ENCODE data around the gene SSH2. TPM values are rescaled to one million over a fixed set of nuclear protein-coding genes. Genes with fewer than 3 reads are reported as not detected.

Gene SSH2
- total RNA-seq, 1 donor from 2014 or later = 16.2 TPM

DNA sequence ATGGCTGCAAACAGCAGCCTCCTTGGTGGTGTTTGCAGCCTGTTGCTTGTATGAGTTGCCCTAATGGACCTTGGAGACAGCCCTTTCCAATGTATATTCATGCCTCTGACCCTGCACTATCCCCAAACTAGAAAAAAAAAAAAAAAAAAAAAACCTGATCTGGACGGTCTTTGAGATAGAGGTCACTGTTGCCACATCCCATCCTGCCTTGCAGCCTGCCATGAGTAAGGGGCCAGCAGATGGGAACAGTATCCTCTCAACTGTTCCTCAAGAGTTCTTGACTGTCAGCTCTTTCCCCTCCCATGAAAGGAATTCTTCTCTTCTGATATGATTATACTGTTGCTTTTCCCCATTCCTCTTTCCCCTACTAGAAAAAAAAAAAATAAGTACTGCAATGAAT, 152.4 kb downstream of the SSH2 start:
- DNase-seq = no peak

DNA sequence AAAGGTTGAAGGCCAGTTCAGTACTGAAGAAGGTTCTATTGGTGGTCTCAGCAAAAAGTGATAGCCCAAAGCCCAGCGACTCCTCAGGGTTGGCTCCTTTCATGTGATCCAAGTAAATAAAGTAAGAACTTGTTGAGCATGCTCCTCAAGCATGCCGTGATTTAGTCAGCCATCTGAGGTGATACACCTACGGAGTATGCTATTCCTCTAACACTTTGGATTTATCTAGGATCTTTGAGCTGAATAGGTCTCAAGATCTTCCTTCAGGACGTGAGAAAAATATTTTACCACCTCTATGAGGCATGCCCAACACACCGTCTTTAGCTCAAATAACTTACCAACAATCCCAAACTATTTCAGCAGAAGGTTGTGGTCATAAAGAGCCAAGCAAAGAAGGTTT, 154.0 kb downstream of the SSH2 start:
- no peak for DNase-seq

DNA sequence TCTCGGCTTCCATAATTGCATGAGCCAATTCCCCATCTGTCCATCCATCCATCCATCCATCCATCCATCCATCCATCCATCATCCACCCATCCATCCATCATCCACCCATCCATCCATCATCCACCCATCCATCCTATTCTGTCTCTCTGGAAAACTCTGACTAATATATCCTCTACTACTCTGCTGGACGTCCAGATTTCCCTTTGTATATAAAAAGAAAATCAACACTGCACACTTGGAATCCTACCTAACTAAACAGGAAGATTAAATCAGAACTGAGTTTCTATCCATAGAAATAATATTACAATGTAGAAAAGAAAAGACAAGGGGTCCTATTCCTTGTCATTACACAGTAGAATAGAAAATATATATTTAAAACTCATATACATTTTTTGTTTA, 157.0 kb downstream of the SSH2 start:
- no peak for DNase-seq

DNA sequence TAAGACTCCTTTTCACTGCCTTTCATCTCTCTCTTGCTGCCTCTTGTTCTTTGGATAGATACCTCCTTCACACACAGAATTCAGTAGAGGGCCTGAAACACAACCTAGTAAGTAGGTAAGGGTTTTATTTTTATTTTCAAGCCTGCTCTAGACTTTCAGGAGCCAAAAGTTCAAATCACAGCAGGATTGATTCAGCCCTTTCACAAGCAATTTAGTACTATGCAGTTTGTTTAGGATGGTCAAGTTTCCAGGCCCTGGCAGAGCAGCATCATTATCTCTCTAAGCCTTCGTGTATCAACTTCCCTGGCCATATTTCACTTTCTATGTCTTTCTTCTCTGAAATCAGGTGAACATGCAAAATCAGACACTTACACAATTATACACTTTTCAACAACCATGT, 158.5 kb downstream of the SSH2 start:
- DNase-seq = no peak

DNA sequence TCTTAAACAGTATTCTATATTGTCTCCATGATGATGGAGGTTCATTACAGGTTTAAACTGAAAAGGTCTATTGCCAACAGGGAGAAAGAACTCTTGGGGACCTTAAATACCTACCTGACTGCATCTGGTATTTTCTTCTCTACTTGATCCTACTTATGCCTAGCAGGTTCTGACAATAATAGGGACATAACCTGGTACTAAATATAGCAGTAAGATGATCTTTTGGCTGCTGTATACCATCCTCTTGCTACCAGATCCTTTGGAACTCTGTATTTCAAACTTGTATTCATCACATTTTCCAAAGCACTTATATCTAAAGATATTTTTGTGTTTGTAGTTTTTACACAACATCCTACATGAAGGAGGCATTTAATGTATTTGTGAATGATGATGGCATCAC, 160.8 kb downstream of the SSH2 start:
- no peak for DNase-seq

DNA sequence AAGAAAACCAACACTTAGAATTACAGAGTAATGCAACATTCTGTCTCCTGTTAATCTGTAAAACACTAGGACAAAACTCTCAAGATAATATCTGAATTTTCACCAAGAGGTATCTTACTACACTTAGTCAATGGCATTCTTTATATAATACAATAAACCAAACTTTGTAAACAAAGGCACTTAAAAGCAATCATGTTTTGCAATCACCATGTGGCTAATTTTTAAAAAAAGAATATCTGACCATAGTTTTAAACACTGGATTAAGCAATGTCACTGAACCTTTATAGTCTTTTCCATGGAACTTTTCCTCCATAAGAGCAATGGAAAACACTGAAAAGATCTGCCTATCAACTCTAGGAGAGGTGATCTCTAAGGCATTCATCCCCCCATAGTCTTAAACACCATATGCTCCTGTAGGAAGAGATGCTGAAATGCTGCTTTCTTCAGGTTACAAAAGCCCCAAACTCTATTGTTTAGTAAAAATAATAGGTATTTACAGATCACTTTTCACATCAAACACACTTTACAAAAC, 163.2 kb downstream of the SSH2 start:
- DNase-seq = no peak

DNA sequence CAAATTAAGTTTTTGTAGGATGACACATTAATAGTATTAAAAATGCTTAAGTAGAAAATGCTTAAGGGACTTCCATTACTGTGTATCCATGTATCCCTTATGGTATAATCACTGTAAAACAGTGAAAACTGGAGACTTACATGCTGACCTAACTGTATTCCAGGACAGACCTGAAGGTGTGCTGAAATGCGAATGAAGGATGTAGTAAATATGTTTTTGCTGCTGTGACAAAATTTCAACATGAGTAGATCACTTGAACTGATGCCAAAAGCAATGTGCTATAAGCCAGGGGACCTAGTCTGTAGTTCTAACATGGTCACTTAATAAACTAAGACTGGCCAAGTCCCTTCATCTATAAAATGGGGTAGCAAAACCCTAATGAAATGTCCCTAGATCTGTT, 165.3 kb downstream of the SSH2 start:
- DNase-seq = no peak

DNA sequence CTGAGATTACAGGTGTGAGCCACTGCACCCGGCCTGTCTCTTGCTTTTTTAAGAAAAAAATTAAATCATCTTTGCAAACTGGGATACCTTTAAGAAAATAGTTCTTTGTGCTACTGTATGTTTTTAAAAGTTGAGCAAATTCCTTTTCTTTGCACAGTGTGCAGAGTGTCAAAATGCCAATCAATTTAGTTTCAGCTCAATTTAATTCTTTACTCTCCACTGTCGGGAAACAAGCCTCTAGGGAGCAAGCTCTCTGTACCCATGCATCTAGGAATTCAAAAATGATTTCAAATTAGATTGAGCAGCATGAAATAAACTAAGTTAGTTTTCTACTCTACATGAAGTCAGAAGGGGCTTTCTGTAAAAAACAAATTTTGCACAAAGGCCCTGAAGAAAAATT, 165.8 kb downstream of the SSH2 start:
- DNase-seq = no peak

DNA sequence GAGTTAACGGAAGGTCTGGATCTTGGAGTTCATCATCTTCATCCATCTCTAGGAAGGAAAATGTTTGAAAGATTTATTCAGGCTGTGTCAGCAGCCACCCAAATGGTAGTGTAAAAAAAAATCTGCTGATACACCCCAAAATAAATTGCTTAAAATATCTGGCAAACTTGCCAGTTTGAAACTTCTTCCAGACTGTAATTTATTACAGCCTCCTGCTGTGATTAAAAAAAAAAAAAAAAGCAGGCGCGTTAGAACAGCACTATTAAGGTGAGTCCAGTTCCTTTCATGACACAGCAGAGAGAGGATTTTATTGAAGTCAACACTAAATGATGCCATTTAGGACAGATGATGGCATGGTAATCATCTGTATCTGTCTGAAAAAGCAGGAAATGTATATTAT, 166.8 kb downstream of the SSH2 start:
- DNase-seq = no peak

DNA sequence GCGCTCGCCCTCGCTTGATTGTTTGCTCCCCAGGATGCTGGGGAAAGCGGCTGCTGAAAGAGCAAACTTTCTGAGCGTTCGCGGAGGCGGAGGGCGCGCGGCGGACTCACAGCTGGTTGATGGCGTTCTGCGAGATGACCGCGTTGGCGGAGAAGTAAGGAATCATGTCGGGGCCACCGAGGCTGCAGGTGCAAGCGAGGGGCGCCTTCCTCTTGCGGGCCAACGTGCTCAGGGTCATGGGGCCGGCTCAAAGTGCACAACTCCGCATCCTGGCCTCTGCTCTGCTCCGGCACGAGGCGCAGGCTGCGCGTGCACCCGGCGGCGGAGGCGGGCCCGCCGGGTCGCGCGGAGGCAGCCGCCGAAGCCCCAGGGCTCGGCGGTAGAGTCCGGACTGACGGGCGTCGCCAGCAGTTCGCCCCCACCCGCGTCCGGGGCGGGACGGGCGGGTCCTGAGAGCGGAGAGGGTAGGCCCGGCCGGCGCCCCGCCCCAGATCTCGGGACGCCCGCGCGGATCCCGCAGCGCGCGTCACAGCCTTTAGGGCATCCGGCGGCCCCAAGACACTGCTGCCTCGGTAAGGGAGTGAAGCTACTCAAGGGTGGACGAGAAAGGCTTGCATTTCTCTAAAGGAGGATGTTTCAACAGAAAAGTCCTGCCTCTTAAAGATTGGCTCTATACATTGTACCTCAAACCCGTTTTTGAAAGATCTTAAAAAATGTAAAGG, 168.8 kb downstream of the SSH2 start:
- peak; percentile 35 for DNase-seq

DNA sequence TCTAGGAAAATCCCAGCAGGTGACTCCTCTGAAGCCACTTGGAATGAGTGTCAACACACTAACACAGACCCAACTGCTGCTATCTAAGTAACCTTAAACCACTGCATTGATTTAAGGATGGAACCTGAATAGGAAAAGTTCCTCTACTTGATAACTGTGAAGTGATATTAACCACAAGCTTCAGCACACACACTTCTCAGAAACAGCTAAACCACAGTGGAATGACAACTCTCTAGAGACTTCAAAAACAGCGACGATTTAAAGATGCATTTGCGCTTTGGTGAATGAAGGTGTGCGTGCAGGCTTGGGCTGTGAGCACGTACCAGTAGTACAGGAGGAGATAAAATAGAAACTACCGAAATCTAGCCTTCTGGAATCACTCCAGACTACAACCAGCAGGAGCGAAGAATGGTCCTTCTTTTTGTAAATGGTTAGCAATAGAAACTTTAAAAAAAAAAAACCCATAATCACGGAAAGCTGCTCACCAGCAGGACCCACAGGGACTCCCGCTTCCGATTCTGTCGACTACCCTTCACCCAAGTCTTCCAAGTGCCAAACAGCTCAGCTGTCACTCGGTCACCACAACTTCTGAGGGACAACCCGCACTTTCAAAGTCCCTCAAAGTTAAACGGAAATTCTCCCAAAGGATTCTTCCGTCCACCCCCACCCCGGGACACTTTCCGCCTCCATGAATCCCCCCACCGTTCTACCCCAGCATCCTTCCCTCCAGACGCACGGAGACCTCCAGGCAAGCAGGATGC, 169.6 kb downstream of the SSH2 start:
- peak; percentile 1 for DNase-seq

DNA sequence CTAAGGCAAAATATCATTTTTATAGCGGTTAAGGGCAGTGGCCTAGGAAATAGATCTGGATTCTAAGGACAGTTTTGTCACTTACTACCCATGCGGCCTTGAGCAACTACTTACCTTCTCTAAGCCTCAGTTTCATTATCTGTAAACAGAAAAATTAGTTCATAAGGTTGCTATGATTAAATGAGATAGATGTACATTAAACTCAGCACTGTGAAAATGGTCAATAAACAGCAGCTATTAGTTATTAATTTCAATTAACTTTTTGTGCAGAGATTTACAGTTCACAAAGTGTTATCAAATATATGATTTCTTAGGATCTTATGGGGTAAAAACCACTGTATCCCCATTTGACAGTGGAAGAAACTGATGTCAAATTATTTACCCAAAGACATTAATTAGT, 171.8 kb downstream of the SSH2 start:
- no peak for DNase-seq

DNA sequence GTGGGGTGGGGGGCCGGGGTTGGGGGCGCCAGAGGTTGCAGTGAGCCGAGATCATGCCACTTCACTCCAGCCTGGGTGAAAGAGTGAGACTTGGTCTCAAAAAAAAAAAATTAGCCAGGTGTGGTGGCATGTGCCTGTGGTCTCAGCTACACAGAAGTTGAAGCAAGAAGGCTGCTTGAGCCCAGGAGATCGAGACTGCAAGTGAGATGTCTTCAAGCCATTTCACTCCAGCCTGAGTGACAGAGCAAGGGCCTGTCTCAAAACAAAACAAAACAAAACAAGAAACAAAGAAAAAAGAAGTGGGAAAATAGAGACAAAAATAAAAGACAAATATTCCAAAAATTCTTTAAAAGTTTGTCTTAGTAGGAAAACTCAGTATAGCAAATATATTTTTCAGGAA, 172.2 kb downstream of the SSH2 start:
- DNase-seq = no peak

DNA sequence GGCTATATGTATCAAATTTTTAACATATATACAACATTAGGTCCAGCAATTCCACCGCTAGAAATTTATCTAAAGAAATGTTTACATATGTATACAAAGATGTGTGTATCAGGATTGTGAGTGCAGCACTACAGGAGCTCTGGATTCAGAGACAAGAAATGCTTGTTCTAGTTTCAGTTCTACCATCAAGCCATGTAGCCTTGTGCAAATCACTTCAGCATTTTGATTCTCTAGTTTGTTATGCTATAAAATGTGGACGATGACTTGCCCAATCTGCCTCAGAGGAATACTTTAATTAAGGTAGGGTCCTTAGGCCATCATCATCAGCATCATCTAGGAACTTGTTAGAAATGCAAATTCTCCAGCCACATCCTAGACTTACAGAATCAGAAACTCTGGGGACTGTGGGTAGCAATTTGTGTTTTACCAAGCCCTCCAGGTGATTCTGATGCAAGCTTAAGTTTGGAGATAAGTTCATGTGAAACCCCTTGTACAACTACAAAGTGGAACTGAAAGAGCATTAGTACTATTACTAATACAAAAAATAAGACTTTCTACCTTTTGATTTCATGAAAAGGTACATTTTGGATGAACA, 176.1 kb downstream of the SSH2 start:
- DNase-seq = no peak

DNA sequence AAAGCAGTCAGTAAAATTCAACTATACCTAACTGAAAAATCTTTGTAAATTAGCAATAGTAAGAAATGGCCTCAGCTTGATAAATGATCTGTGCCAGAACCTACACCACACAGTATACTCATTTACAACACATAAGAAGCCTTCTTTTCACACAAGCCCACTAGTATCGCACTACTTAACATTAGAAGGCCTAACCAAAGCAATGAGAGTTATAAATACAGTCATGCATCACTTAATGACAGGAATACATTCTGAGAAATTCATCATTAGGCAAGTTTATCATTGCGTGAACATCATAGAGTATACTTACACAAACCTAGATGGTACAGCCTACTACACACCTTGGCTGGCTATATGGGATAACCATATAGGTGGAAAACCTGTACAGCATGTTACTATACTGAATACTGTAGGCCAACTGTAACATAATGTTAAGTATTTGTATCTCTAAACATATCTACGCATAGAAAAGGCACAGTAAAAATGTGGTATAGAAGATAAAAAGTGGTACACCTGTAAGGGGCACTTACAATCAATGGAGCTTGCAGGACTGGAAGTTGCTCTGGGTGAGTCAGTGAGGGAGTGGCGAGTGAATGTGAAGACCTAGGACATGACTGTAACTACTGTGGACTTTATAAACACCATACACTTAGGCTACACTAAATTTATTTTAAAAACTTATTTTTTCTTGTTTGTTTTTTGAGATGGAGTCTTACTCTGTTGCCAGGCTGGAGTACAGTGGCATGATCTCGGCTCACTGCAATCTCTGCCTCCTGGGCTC, 180.8 kb downstream of the SSH2 start:
- DNase-seq = no peak

DNA sequence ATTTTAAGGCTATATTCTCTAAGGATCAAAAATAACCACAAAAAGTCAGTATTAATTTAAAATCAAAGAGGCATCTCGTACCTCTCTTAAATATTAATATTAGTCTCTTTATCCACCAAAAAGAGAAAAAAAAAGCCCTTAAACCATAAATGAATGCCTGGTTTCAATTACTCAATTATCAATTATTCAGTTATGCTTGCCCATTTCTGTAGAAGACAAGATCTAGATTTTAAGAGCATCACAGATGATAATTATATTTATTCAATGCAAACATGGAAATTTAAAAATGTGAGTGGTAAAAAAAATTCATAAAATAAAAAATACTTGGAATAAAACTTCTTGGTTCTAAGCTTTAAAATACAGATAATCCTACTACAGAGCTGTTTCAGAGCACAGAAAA, 181.6 kb downstream of the SSH2 start:
- DNase-seq = no peak

DNA sequence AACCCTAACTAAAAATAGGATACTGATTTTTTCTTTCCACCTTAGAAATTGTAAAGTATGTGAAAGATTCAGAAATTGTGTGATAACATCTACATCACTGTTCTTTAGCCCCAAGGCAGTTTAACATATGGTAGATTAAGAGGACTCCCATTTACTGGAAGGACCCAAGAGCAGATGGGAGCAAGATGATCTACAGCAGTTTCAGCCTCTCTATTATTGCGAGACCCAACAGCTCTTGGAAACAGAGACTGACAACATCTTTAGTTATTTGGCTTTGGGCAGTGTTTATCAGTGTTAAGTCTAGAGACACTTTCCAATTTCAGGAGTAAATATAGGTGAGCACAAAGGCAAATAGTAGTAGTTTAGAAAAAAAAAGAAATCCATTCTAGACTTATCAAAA, 182.4 kb downstream of the SSH2 start:
- no peak for DNase-seq

DNA sequence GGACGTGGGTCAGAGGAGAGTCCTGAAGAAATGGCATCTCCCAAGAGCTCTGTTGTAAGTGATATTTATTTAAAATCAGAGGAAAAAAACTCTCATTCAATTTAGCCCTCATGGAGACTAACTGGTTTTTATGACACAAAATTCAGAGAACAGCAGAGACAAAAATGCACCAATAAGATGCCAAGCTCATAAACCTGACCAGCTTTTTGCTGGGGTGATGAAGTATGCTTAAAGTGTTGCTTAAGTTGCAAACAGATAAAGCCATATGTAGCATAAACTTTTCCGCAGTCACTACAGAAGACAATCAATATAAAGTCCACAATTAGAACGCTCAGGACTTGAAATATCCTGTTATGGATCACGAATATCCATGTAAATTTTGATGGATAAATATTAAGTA, 183.4 kb downstream of the SSH2 start:
- no peak for DNase-seq

DNA sequence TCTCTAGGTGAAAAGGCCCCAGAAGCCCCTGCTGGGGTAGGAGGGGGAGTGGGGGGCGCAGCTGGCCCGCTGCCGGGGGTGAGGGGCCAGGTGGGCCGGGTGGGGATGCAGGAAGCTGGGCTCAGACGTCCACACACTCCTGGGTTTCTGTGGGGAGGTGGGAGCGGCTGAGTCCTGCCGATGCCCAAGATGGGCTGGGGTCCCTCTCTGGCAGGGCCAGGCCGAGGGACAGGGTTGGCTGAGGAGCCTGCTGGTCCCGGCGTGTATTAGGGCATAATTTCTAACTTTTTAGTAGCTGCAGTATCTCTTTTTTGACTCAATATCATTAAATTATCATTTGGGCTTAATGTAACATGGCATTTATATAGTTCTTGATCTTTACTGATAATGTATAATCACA, 185.9 kb downstream of the SSH2 start:
- no peak for DNase-seq

DNA sequence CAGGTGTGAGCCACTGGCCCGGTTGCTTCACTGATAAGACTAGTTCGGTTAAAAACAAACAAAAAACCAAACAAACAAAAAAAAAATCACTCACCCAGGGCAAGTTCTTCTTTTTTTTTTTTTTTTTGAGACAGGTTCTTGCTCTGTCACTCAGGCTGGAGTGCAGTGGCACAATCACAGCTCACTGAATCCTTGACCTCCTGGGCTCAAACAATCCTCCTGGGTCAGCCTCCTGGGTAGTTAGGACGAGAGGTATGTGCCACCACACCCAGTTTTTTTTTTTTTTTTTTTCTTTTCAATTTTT, 187.9 kb downstream of the SSH2 start:
- DNase-seq = no peak

DNA sequence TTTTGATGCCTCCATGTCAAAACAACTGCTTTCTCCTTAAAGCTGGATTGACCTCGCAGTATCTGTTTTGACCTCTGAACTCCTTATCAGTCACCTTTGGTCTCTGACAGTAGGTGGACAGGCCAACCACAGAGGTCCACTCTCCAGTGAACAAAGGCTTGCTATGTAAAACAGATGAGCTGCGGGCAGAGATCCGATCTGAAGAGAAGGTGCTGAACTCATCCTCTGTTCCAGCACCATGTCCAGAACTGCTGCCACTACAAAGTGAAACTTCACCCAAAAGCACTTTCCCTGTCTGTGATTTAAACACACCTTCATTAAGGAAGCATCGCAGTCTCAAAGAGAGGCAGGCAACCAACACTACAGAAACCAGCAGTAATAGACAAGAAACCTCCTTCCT, 190.0 kb downstream of the SSH2 start:
- DNase-seq = no peak

DNA sequence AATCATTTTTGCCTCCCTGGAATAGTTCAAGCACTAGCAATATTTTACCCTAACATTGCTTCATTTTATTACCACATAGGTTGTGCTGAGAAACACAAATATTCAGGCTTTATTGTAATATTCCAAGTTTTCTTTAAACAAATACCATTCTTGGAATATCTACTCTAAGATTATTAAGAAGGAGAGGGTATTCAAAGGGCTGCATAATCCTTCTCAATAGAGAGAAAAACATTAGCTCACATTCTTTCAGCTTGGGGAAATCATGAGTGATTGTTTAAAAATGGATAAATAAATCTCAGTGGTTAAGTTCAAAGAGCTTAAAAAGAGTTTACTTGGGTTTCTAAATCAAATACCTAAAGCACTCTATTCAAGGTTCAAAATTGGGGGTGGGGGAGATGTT, 195.4 kb downstream of the SSH2 start:
- no peak for DNase-seq

DNA sequence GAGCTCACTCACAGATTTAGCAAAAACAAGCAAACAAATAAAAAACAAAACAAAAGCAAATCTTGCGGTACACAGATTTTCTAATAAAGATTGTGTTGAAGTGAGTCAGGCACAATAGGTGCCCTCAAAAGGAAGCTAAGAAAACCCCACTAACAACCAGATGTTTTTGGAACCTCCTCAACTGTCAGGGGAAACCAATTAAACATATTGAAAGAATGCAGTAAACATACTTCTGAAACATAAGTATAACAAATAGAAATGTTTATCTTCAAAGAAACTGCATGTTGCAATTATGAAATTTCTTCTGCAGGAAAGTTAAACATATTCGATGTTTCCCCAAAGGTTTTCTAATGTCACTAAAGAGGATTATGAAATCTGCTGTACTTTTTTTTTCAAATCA, 196.9 kb downstream of the SSH2 start:
- no peak for DNase-seq
